Activated CD4-positive, CD25-positive, alpha-beta regulatory T cell treated with anti-CD3 and anti-CD28 coated beads, Interleukin-2, amount 50 U/mL, for 72 hours (primary cell): Measurements from ENCODE around the gene IER3IP1.
"Not testable (repeated sequence)": the region's sequence is repeated elsewhere in the genome, so short reads cannot be mapped to it uniquely, and the experiment has no call there.

Source experiments
- DNase-seq: peaks from one replicate; pipeline ENCODE4 v3.0.0; 2021

Gene IER3IP1

DNA sequence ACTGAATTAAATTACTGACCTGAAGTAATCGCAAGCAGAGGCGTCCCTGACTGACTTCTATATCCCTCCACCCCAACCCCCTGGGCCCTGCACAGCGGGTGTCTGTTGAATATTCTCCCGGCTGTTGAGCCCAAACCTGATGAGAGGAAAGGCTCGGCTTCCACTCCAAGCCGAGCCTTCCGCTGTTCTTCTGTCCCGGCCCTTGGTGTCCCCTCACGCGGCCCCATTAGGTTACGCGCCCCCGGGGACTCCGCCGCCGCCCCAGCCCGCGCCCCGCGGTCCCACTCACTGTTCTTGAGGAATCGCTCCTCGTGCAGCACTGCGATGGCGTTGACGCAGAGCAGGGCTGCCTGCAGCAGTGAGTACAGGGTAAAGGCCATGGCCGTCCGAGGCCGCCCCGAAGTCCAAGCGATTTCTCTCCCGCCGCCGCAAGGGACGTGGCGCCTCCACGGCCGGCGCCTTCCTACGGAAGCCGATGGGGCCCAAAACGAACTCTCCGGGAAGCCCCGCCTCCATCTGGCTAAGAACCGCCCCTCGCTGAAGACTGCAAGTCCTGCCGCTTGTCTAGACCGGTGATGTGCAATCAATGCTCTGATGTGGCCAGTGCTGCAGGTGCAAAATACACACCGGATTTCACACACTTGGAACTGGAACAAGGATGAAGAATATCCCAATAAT, at the start of gene IER3IP1:
Gene IER3IP1 (minus strand): TSS at position 467 of the 678 bp plus-strand sequence. CDS start 87 bp downstream, at position 380.
- DNase-seq: peak; percentile 91

DNA sequence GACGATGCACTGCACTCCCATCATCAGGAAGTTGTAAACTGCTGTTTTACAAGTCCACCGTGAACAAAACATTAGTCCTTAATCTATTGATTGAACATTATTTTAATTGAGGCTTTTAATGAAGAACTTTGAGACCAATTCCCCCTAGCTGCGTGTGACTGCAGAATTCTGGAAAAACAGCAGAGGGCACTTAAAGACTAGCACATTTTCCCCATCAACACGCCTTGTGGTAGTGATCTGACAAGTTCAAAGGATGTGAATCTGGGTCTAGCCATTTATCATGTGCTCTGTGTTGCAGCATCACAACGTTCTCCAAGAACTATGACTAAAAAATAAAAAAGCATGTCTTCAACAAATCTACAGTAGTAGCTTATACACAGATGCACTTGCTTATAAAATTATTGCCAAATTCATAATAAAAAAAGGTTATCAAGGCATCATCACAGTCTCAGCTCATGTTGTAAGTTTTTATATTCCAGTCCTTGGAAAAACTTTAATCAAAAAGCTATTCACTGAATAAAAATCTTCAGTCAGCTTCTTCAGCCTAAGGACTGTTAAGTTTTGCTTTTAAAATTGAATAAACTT, 39.5 kb upstream of the IER3IP1 start:
- no peak for DNase-seq

GRCh38 chr18:47209171-47209570, 33.0 kb upstream of the IER3IP1 start:
- DNase-seq: no peak

DNA sequence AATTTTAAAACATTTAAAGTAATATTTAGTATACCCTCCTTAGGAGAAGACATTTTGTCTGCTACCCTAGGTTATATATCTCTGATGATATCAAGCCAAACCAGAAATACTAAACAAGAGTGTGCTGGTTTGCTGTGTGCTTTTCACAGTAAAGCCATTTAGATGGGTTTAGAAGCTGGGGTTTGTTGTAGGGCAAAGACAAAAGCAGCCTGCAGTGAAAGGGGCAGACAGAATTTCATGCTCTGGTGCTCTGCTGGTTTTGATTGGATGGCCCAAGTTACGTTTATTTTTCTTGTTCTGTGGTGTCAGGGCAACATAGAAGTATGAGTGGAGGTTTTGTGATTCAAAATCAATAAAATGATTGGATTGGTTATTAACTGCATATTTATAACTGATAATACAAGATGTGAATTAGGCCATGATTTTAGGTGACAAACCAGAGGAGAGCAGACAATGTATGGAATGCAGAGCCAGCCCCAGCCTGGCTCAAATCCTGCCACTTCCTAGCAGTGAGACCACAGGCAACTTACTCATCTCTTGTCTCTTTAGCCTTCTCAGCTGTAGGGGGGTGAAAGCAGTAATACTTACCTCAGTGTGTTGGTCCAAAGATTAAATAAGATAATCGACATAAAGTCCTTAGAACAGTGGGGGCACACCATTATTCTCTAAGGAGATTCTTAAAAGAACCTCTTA, 30.9 kb upstream of the IER3IP1 start:
- no peak for DNase-seq

- DNase-seq: no peak
Observed at GRCh38 chr18:47204908-47205522, 28.9 kb upstream of the IER3IP1 start.

DNA sequence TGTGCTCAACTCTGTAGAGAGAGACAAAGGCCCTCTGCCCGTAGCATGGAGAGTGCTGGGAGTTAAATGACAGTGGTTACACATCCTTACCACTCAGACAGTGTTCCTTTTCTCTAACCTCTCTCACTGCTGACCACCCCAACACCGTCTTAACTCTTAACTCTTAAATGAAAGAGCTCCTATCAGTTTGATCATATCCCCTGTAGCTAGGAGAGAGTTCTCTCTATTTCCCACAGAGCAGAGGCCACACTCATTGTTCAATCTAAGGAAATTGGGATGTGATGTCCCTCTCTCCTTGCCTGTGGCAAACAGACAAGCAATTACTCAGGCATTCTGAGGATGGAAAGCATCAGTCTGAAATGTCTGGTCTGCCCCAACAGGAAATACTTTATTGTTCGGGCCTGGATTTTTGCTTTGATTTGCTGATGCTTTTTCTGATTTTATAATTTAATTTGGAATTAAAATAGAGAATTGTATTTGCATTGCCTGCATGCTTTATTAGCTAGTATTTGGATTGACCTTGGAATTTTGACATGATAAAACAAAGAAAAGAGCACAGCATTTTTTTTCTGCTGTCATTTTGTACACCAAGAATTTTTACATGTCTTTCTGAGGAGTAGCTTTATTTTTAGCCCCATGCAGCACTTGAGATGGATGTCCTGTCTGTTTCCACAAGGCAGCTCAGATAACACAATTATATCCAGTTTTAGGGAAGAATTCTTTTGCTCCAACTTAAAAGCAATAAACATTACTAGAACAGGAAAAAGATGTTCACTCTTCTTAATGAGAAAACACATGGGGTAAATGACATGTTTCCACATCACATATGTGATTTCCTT, 27.7 kb upstream of the IER3IP1 start:
- no peak for DNase-seq

DNA sequence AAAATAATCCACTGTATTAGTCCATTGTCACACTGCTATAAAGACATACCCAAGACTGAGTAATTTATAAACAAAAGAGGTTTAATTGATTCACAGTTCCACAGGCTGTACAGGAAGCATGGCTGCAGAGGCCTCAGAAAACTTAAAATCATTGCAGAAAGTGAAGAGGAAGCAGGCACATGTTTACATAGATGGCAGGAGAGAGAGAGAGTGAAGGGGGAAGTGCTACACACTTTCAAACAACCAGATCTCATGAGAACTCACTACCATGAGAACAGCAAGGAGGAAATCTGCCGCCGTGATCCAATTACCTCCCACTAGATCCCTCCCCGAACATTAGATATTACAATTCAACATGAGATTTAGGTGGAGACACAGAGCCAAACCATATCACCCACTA, 19.8 kb upstream of the IER3IP1 start:
- not testable (repeated sequence) for DNase-seq

- no peak for DNase-seq
Observed at GRCh38 chr18:47191961-47192360, 15.8 kb upstream of the IER3IP1 start.

DNA sequence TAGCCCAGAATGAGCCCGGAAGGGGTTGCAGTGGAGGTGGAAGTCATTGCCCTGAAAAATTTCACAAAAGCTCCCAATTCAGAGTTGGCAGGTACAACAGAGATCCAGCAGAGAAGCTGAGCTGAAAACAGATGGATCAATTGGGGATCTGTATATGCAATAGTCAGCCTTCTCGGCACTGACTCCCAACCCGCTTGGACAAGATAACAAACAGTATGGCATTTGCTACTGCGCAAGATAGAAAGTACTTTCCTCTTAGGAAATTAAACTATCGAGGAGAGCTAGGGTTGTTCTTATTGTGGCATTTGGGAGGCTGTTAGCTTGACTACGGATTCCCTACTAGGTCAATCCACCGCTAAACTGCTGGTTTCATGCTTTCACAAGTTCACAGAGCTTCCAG, 11.6 kb upstream of the IER3IP1 start:
- DNase-seq: no peak

- no peak for DNase-seq
Observed at GRCh38 chr18:47184419-47185050, 8.4 kb upstream of the IER3IP1 start.

DNA sequence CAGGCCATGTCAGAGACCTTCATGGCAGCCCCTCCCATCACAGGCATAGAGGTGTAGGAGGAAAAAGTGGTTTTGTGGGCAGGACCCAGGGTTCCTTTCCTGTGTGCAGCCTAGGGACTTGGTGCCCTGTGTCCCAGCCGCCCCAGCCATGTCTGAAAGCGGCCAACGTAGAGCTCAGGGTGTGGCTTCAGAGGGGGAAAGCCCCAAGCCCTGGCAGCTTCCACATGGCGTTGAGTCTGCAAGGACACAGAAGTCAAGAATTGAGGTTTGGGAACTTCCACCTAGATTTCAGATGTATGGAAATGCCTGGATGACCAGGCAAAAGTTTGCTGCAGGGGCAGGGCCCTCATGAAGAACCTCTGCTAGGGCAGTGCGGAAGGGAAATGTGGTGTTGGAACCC, 6.0 kb upstream of the IER3IP1 start:
- DNase-seq: not testable (repeated sequence)

DNA sequence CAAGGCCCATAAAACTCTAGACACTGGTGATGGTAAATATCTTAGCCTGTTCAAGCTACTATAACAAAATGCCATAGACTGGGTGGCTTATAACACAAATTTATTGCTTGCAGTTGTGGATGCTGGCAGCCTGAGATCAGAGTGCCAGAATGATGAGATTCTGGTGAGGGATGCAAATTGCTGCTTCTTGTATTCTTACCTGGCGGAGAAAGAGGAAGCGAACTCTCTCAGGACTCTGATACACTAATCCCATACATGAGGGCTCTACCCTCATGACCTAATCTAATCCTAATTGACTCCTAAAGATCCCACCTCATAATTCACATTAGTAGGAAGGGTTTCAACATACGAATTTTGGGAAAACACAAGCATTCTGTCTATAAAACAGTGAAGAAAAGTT, 4.6 kb upstream of the IER3IP1 start:
- no peak for DNase-seq

- DNase-seq: no peak
Observed at GRCh38 chr18:47179520-47179919, 3.4 kb upstream of the IER3IP1 start.

DNA sequence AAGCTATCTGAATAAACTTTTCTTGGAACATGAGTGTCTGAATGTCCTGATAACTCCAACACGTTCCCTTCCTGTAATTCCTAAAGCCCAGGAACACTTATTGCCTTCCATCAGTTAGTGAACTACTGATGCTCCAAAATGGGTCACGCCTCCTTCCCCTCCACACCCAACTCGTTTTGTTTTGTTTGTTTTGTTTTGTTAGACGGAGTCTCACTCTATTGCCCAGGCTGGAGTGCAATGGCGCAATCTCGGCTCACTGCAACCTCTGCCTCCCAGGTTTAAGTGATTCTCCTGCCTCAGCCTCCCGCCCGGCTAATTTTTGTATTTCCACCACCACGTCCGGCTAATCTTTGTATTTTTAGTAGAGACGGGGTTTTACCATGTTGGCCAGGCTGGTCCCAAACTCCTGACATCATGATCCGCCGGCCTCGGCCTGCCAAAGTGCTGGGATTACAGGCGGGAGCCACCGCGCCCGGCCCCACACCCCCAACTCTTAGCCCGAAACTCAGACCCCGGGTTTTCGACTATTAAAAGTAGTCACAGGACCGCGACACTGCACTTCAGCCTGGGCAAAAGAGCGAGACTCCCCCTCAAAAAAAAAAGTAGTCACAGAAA, 774 bp downstream of the IER3IP1 start:
- DNase-seq: no peak

- no peak for DNase-seq
Observed at GRCh38 chr18:47174545-47175116, 1.5 kb downstream of the IER3IP1 start.

GRCh38 chr18:47172476-47172875, 3.7 kb downstream of the IER3IP1 start:
- DNase-seq: no peak

GRCh38 chr18:47168913-47169312, 7.3 kb downstream of the IER3IP1 start:
- DNase-seq: no peak

GRCh38 chr18:47168509-47168908, 7.7 kb downstream of the IER3IP1 start:
- no peak for DNase-seq

- no peak for DNase-seq
Observed at GRCh38 chr18:47166294-47166693, 9.9 kb downstream of the IER3IP1 start.

GRCh38 chr18:47163241-47163640, 12.9 kb downstream of the IER3IP1 start:
- no peak for DNase-seq

GRCh38 chr18:47160256-47160655, 15.9 kb downstream of the IER3IP1 start:
- no peak for DNase-seq

GRCh38 chr18:47158404-47158803, 17.8 kb downstream of the IER3IP1 start:
- DNase-seq: not testable (repeated sequence)
